Bronchial epithelial cell (primary cell): ENCODE data around the gene HRG. TPM values are rescaled to one million over a fixed set of nuclear protein-coding genes. Genes with fewer than 3 reads are reported as not detected.
A peak's percentile ranks its signal among the peaks of the same experiment; 100 is the strongest.
"Not testable (repeated sequence)": the region's sequence is repeated elsewhere in the genome, so short reads cannot be mapped to it uniquely, and the experiment has no call there.

Experiments used
- DNase-seq: peaks from one replicate; pipeline ENCODE4 v3.0.0-alpha.2; 2010; ENCODE audit warnings: low read depth
- FAIRE-seq: peaks from 2 replicates; lab custom pipeline; 2011; peaks lifted over from hg19 to GRCh38; lab: Jason Lieb, UNC
- H3K27me3 ChIP-seq: 2 replicates; pipeline ENCODE4 v1.5.1; 2011; ENCODE audit warnings: low read length; ENCODE audit not compliant: control insufficient read depth, insufficient read depth
- H3K36me3 ChIP-seq: 2 replicates; pipeline ENCODE4 v1.5.1; 2011; ENCODE audit warnings: low read length; ENCODE audit not compliant: control insufficient read depth, insufficient read depth
- H3K4me3 ChIP-seq: 2 replicates; pipeline ENCODE4 v1.5.1; 2011; ENCODE audit warnings: mild to moderate bottlenecking, low read depth, low read length, control low read depth
- total RNA-seq: library from RNA; depleted of rRNA; stranded (reverse); fragments of >200 nt; gene quantifications from 2 replicates; pipeline ENCODE4 v1.2.1, GENCODE V29; 2014
- TF ChIP-seq, protein P1 (sequence below): IDR thresholded peaks from 2 replicates; pipeline ENCODE4 v1.5.1; 2011; ENCODE audit warnings: mild to moderate bottlenecking, moderate library complexity, low read length, control low read depth, inconsistent platforms; ENCODE audit not compliant: insufficient read depth, severe bottlenecking

Gene HRG
- total RNA-seq, 1 donor from 2014 or later: not detected

DNA sequence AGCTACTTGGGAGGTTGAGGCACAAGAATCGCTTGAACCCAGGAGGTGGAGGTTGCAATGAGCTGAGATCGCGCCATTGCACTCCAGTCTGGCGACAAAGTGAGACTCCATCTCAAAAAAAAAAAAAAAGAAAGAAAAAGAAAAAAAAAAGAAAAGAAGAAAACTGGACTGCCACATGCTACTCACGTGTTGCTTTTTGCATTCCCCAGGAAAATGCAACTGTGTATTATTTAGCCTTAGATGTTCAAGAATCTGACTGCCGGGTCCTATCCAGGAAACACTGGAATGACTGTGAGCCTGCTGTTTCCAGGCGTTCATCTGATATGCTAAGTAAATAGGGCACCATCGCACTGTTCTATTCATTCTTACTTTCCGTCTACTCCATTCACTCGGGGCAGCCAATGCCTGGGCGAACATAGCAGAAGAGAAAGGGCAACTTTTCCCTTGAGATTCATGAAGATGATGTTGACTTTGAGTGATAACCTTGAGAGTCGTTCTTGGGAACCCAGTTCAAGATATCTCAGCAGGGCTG, 21.4 kb downstream of the HRG start:
- Histone ChIP-seq H3K36me3 (no peaks in the 10 kb centered on the region), H3K4me3 (no peak overlapping the region), H3K27me3 (no peaks in the 10 kb centered on the region)
- no peak for DNase-seq
- FAIRE-seq: no peak
- TF ChIP-seq, protein P1, sequence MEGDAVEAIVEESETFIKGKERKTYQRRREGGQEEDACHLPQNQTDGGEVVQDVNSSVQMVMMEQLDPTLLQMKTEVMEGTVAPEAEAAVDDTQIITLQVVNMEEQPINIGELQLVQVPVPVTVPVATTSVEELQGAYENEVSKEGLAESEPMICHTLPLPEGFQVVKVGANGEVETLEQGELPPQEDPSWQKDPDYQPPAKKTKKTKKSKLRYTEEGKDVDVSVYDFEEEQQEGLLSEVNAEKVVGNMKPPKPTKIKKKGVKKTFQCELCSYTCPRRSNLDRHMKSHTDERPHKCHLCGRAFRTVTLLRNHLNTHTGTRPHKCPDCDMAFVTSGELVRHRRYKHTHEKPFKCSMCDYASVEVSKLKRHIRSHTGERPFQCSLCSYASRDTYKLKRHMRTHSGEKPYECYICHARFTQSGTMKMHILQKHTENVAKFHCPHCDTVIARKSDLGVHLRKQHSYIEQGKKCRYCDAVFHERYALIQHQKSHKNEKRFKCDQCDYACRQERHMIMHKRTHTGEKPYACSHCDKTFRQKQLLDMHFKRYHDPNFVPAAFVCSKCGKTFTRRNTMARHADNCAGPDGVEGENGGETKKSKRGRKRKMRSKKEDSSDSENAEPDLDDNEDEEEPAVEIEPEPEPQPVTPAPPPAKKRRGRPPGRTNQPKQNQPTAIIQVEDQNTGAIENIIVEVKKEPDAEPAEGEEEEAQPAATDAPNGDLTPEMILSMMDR: no peak

DNA sequence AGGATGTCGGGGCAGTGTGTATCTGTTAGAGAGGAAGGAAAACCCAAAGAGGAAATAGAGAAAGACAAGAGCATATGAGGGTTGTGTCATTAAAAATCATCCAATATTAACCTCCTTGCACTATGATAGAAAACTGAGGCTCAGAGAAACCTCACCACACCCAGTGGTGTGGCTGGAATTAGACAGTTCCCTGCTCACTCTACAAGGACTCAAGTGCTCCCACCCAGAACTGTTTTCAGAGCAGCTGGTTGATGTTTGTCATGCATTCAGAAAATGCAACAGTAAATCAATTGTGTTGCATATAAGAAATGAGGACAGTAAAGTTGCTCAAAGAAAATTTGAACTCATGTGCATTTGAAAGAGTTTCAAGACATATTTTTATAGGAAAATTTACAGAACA, 24.5 kb downstream of the HRG start:
- H3K27me3 ChIP-seq, H3K36me3 ChIP-seq, H3K4me3 ChIP-seq, DNase-seq, FAIRE-seq: not testable (repeated sequence)

DNA sequence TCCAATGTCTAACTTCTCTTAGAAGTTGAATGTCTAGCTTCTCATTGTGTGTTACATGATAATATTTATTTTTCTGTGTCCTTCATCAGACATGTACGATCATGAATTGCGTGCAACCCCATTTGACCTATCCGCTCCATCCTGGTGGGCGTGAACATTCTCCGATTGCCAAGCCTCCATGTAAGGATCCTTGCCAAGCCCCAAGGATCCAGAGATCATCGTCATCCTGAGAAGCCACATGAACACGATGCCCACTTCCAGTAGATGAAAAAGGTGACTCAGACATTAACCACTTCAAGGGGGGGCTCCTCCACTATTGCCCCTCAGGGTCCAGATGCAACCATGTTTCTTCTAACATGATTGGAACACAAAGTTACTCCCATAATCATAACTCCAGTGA, 25.9 kb downstream of the HRG start:
- TF ChIP-seq, protein P1: no peak
- no peak for DNase-seq
- H3K27me3 ChIP-seq: no peaks in the 10 kb centered on the region
- no peak for FAIRE-seq
- H3K36me3 ChIP-seq: no peaks in the 10 kb centered on the region
- H3K4me3 ChIP-seq: no peak overlapping the region

DNA sequence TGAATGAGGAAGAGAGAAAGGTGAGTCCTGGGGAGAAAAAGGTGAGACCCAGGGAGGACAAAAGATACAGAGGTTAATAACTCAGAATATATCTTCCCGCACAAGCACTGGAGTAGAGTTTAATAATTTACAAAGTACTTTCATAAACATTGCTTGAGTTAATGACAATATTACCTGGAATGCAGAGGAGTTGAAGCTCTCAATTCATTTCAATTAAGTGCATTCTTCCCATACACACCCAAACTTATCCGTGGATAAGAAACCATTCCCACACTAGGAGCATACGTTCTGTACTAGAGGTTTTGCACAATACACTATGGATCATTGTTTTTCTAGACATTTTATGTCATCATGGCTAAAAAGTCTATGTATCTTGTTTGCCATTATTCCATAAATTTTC, 28.0 kb downstream of the HRG start:
- TF ChIP-seq, protein P1: no peak
- FAIRE-seq (no peak), DNase-seq (no peak)
- H3K36me3 ChIP-seq: no peaks in the 10 kb centered on the region
- H3K4me3 ChIP-seq: no peak overlapping the region
- H3K27me3 ChIP-seq: no peaks in the 10 kb centered on the region

DNA sequence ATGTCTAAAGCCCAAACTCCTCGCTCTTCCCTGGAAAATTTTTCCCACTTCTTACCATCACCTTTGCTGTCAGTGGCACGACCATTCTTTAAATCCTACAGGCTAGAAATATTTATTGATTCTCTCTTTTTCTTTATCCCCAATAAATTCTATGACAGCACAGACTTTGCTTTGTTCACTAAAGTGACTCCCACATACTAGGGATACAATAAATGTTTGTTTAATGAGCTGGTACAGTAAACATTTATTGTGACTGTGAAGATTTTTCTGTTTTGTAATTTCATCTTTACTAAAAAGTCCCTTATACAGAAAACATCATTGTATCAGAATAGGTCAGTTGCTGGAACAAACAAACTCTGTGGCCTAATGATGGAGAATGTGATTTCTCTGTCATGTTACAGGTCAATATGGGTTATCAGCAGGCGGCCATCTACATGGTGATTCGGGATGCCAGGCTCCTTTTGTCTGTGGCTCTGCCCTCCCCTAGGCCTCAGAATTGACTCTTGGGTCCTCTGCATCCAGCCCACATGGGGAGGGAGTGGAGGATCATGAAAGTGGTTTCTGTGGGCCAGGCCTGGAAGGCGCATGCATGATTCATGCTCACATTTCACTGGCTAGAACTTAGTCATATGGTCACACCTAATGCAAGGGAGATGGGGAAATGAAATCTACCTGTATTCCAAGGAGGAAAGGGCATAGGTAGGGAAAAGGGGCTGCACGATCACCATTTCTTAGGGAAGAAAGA, 28.6 kb downstream of the HRG start:
- no peak for FAIRE-seq
- no peaks in the 10 kb centered on the region for H3K36me3 ChIP-seq
- H3K4me3 ChIP-seq: no peak overlapping the region
- H3K27me3 ChIP-seq: no peaks in the 10 kb centered on the region
- peak; percentile 57 for DNase-seq
- TF ChIP-seq, protein P1: no peak

DNA sequence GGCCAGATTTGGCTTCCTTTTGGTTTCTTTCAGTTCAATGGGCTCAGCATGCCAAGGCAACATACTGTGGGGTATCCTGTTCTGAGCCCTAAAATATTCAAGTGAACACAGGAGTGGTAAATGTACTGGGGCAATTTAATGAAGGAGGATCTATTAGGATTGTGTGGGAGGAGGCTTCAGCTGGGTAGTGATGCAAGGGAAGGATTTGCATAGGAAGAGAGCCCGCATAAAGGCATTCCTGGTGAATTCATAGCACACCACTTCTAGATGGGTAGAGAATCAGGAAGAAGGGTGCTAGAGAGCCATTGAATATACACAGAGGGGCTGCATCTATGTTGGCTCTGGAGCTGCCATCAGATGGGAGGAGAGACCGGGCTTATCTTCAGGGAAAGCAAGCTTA, 30.7 kb downstream of the HRG start:
- Histone ChIP-seq H3K4me3 (no peak overlapping the region), H3K36me3 (no peaks in the 10 kb centered on the region), H3K27me3 (no peaks in the 10 kb centered on the region)
- FAIRE-seq: no peak
- no peak for DNase-seq
- TF ChIP-seq, protein P1: no peak
